T-helper 17 cell (primary cell): ENCODE results near the gene DGKG. TPM values are rescaled to one million over a fixed set of nuclear protein-coding genes. Genes with fewer than 3 reads are reported as not detected.

ENCODE experiments used
- ATAC-seq: fragments of 150-1000 bp; cut with Tn5 transposase; 2 replicates; pipeline ENCODE4 v1.10.0; 2021; ENCODE audit warnings: mild to moderate bottlenecking, moderate library complexity
- DNase-seq, 3 donors: peaks; one replicate each; pipeline versions ENCODE4 v3.0.0 to v3.0.0-alpha.2; 2020 to 2021
- H3K9me3 ChIP-seq: one replicate; pipeline ENCODE4 v1.7.0; 2013; ENCODE audit warnings: low read length, mild to moderate bottlenecking; ENCODE audit not compliant: control insufficient read depth, poor library complexity, severe bottlenecking
- H3K27ac Mint-ChIP-seq: one replicate; pipeline ENCODE4 v1.8.0; 2022; ENCODE audit warnings: mild to moderate bottlenecking, moderate library complexity, mixed read lengths
- H3K27me3 Mint-ChIP-seq: one replicate; pipeline ENCODE4 v1.8.0; 2022; ENCODE audit warnings: mixed read lengths
- H3K36me3 Mint-ChIP-seq: one replicate; pipeline ENCODE4 v1.8.0; 2022; ENCODE audit warnings: low read depth, mixed read lengths
- H3K4me1 Mint-ChIP-seq: one replicate; pipeline ENCODE4 v1.8.0; 2022; ENCODE audit warnings: mild to moderate bottlenecking, mixed read lengths
- H3K4me3 Mint-ChIP-seq: one replicate; pipeline ENCODE4 v1.8.0; 2022; ENCODE audit warnings: mild to moderate bottlenecking, moderate library complexity, mixed read lengths
- total RNA-seq, 4 donors: library from RNA in 2 of 4; stranded (reverse) in 2 of 4; gene quantifications; one replicate each; pipeline ENCODE4 v1.2.3 and lab custom pipeline; 2022 to 2026

DGKG gene
- total RNA-seq, 2 donors from 2014 or later = 1.9 to 2.6 TPM

- DNase-seq = no peak
- H3K27ac Mint-ChIP-seq = no peak overlapping the region
- H3K4me3 Mint-ChIP-seq = no peak overlapping the region
- peaks cover 84% of the 10 kb centered on the region for H3K27me3 Mint-ChIP-seq
- peaks cover 9% of the 10 kb centered on the region for H3K4me1 Mint-ChIP-seq
- ATAC-seq = no peak
- H3K36me3 Mint-ChIP-seq = peaks cover 5% of the 10 kb centered on the region
- no peaks in the 10 kb centered on the region for H3K9me3 ChIP-seq
Measured at GRCh38 chr3:186149319-186149960, 212.6 kb downstream of the DGKG start.

GRCh38 chr3:186144257-186144656, 217.8 kb downstream of the DGKG start:
- H3K9me3 ChIP-seq = no peaks in the 10 kb centered on the region
- Mint-ChIP-seq H3K27me3 (peaks cover 70% of the 10 kb centered on the region), H3K4me3 (no peak overlapping the region), H3K27ac (no peak overlapping the region), H3K4me1 (no peaks in the 10 kb centered on the region), H3K36me3 (no peaks in the 10 kb centered on the region)
- ATAC-seq (no peak), DNase-seq (no peak)

GRCh38 chr3:186143250-186143649, 218.8 kb downstream of the DGKG start:
- DNase-seq = no peak
- Mint-ChIP-seq H3K4me1 (no peaks in the 10 kb centered on the region), H3K27ac (no peak overlapping the region), H3K36me3 (no peaks in the 10 kb centered on the region), H3K27me3 (peaks cover 64% of the 10 kb centered on the region), H3K4me3 (no peak overlapping the region)
- H3K9me3 ChIP-seq = no peaks in the 10 kb centered on the region
- ATAC-seq = no peak

GRCh38 chr3:186142393-186142932, 219.6 kb downstream of the DGKG start:
- no peak overlapping the region for H3K4me3 Mint-ChIP-seq
- no peaks in the 10 kb centered on the region for H3K9me3 ChIP-seq
- H3K27ac Mint-ChIP-seq = no peak overlapping the region
- DNase-seq = no peak
- no peaks in the 10 kb centered on the region for H3K36me3 Mint-ChIP-seq
- peaks cover 65% of the 10 kb centered on the region for H3K27me3 Mint-ChIP-seq
- ATAC-seq = no peak
- no peaks in the 10 kb centered on the region for H3K4me1 Mint-ChIP-seq

- Mint-ChIP-seq H3K36me3 (no peaks in the 10 kb centered on the region), H3K27me3 (peaks cover 58% of the 10 kb centered on the region), H3K4me3 (no peak overlapping the region), H3K27ac (no peak overlapping the region), H3K4me1 (no peaks in the 10 kb centered on the region)
- no peak for DNase-seq
- H3K9me3 ChIP-seq = no peaks in the 10 kb centered on the region
- no peak for ATAC-seq
Measured at GRCh38 chr3:186141790-186142189, 220.2 kb downstream of the DGKG start.

GRCh38 chr3:186138272-186138981, 223.6 kb downstream of the DGKG start:
- no peaks in the 10 kb centered on the region for H3K9me3 ChIP-seq
- ATAC-seq (no peak), DNase-seq (no peak)
- no peaks in the 10 kb centered on the region for H3K36me3 Mint-ChIP-seq
- no peak overlapping the region for H3K4me3 Mint-ChIP-seq
- H3K4me1 Mint-ChIP-seq = no peaks in the 10 kb centered on the region
- H3K27me3 Mint-ChIP-seq = peaks cover 62% of the 10 kb centered on the region
- H3K27ac Mint-ChIP-seq = peak overlapping the region; percentile 57

GRCh38 chr3:186137051-186137685, 224.9 kb downstream of the DGKG start:
- no peaks in the 10 kb centered on the region for H3K36me3 Mint-ChIP-seq

GRCh38 chr3:186133980-186134379, 228.1 kb downstream of the DGKG start:
- H3K27me3 Mint-ChIP-seq = peaks cover 74% of the 10 kb centered on the region
- no peaks in the 10 kb centered on the region for H3K9me3 ChIP-seq

More at GRCh38 chr3:186137051-186137685, 224.9 kb downstream of the DGKG start:
- H3K4me3 Mint-ChIP-seq = no peak overlapping the region
- H3K9me3 ChIP-seq = no peaks in the 10 kb centered on the region
- ATAC-seq (no peak), DNase-seq (no peak)
- no peak overlapping the region for H3K27ac Mint-ChIP-seq
- no peaks in the 10 kb centered on the region for H3K4me1 Mint-ChIP-seq
- H3K27me3 Mint-ChIP-seq = peaks cover 61% of the 10 kb centered on the region

GRCh38 chr3:186132487-186132886, 229.5 kb downstream of the DGKG start:
- H3K36me3 Mint-ChIP-seq = no peaks in the 10 kb centered on the region
- DNase-seq = no peak
- H3K27ac Mint-ChIP-seq = no peak overlapping the region
- H3K4me3 Mint-ChIP-seq = no peak overlapping the region
- no peaks in the 10 kb centered on the region for H3K9me3 ChIP-seq
- H3K27me3 Mint-ChIP-seq = peaks cover 65% of the 10 kb centered on the region
- ATAC-seq = no peak
- no peaks in the 10 kb centered on the region for H3K4me1 Mint-ChIP-seq

More at GRCh38 chr3:186133980-186134379, 228.1 kb downstream of the DGKG start:
- Mint-ChIP-seq H3K27ac (peak overlapping the region; percentile 32), H3K4me1 (no peaks in the 10 kb centered on the region), H3K4me3 (no peak overlapping the region), H3K36me3 (no peaks in the 10 kb centered on the region)
- no peak for ATAC-seq
- DNase-seq = no peak

- Mint-ChIP-seq H3K27ac (no peak overlapping the region), H3K4me1 (no peaks in the 10 kb centered on the region), H3K4me3 (no peak overlapping the region), H3K27me3 (peaks cover 44% of the 10 kb centered on the region), H3K36me3 (no peaks in the 10 kb centered on the region)
- DNase-seq (no peak), ATAC-seq (no peak)
- H3K9me3 ChIP-seq = no peaks in the 10 kb centered on the region
Measured at GRCh38 chr3:186129206-186129605, 232.8 kb downstream of the DGKG start.

GRCh38 chr3:186128158-186128557, 233.9 kb downstream of the DGKG start:
- no peak for ATAC-seq
- H3K4me3 Mint-ChIP-seq = no peak overlapping the region
- DNase-seq = no peak
- peaks cover 46% of the 10 kb centered on the region for H3K27me3 Mint-ChIP-seq
- no peak overlapping the region for H3K27ac Mint-ChIP-seq
- H3K4me1 Mint-ChIP-seq = no peaks in the 10 kb centered on the region
- H3K36me3 Mint-ChIP-seq = no peaks in the 10 kb centered on the region
- no peaks in the 10 kb centered on the region for H3K9me3 ChIP-seq

- peaks cover 44% of the 10 kb centered on the region for H3K27me3 Mint-ChIP-seq
- no peak for DNase-seq
Measured at GRCh38 chr3:186127463-186127862, 234.6 kb downstream of the DGKG start.

GRCh38 chr3:186125118-186125517, 236.9 kb downstream of the DGKG start:
- Mint-ChIP-seq H3K4me1 (no peaks in the 10 kb centered on the region), H3K27me3 (peaks cover 38% of the 10 kb centered on the region), H3K27ac (no peak overlapping the region), H3K4me3 (no peak overlapping the region), H3K36me3 (no peaks in the 10 kb centered on the region)
- no peak for ATAC-seq
- no peaks in the 10 kb centered on the region for H3K9me3 ChIP-seq
- no peak for DNase-seq

More at GRCh38 chr3:186127463-186127862, 234.6 kb downstream of the DGKG start:
- no peak overlapping the region for H3K27ac Mint-ChIP-seq
- H3K4me3 Mint-ChIP-seq = no peak overlapping the region
- no peaks in the 10 kb centered on the region for H3K36me3 Mint-ChIP-seq
- no peaks in the 10 kb centered on the region for H3K9me3 ChIP-seq
- no peaks in the 10 kb centered on the region for H3K4me1 Mint-ChIP-seq
- ATAC-seq = no peak
